ENCODE results near the gene NHERF2.
"Not testable (repeated sequence)": the region's sequence is repeated elsewhere in the genome, so short reads cannot be mapped to it uniquely, and the experiment has no call there.

NHERF2 gene

DNA sequence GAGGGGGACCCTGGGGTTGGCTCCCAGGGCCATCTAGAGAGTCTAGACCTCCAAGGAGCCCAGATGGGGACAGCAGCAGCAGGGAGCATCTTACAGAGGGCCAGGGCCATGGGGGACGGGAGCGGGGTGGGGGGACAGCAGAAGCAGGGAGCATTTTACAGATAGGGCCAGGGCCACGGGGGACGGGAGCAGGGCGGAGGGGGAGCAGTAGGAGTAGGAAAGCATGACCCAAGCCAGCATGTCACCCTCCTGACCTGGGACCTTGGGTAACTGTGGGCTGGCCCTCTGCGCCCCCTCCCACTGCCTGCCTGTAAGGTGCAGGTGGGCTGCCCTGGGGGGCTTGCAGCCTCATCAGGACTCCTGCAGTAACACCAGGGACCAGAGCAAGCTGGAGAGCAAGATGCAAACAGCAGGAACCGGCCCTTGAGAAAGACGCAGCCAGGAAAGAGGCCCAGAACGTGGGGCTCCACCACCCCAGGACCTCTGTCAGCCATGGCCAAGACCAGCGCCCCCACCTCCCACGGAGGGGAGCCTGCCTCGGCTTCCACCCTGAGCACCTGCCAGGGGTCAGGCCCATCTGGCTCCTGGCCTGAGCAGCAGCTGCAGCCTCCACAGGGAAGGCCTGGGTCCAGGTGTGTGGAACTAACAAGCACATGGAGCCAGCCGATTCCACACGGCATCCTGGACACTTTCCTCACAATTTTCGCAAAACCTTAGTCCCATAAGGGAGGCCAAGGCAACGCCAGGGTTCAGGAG, 19.4 kb upstream of the NHERF2 start:
- no peak for DNase-seq

DNA sequence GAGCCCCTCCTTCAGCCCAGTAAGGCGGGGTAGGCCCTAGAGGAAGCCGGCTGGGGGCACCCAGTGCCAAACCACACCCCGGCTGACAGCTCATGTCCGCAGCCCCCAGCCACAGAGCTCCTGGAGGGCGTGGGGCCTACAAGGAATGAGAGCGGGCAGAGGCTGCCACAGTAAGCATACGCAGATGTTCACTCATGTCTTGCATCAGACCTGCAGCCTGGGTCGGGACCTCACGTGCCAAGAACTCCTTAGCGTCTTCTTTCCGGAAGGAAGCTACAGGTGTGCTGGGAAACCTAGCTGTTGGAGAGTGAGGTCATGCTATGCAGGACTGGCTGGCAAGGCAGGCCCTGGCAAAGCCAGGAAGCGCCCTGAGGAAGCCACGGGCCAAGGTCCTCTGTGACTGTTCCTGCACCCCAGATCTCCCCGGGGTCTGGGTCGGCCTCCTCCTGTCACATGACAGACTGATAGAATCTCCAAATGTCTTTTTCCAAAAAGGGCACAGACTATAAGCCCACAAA, 18.6 kb upstream of the NHERF2 start:
- DNase-seq, result no peak

DNA sequence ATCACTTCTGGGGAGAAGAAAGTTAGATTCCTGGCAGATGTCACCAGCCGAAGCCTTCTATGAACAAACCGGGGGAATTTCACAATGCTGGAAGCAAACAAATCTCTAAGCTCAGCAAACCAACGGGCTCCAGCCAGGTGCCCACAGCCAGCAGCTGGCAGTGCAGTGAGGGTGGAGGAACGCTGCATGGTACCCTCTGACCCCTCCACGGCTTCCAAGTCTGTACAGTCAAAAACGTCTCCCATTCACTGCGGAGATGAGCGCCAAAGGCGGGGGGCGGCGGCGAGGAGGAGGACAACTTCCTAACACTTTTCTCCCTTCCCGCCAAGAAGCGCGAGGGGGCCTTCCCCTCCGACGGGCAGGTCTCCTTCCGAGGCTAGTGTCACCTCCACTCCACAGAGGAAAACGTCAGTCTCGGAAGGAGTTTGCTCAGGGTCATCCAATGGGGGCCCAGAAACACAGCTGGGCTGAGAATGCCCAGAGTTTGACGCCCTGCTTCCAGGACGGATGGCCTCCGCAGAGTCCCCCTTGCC, 18.0 kb upstream of the NHERF2 start:
- no peak for DNase-seq

DNA sequence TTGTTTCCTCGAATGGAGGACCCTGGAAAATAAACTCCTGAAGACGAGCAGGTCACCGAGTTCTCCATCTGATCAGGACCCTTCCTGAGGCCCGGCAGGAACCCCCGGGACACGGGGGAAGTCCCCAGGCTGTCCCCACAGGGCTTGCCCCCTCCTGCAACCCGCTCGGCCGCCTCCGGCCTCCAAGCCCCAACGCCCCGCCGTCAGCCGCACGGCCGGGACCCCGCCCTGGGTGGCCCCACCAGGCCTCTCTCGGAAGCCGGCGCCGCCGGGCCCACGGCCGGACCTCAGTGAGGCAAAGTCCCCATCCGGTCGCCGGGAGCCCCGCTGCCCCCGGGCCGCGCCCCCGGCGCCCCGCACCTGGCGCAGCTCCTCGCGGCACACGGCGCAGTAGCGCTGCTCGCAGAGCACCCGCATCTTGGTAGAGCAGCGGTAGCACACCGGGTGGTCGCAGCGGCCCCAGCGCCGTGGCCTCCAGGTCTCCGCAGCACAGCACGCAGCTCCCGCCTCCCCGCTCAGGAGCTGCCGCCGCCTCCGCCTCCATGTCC, 17.5 kb upstream of the NHERF2 start:
- no peak for DNase-seq

DNA sequence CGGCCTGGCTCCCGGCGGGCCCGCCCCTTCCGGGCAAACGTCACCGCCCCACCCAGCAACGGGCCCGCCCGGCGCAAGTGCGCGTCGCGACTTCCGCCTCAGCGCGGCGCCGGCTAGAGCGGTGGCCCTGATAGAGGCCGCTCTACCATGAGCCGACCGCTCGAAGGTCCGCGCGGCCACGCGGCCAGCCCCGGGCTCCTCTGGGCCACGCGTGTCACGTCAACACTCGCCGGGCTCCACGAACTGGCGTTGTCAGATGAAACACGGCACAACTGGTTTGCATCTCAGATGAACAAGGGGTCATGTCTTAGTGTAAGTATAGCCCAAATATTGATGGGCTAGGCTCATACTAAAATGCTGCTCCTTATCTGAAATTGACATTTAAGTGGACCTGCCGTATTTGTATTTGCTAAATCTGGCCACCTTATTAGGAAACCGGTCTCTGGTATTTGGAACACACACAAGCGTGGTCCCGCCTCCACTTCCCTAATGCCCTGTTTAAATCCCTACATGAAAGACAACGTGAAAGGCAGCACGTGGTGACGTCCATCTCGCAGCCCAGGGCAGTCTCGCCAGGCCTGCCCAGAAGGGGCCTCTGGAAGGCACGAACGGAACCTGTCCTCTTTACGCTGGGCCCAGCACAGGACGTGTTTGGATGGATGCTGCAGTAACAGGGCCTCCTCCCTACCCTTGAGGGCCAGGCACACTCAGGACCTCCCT, 16.8 kb upstream of the NHERF2 start, which contains the start of gene ZNF598:
Gene ZNF598, minus strand, starts transcription at position 31 of the 720 bp plus-strand sequence.
- DNase-seq, result peak; percentile 43

DNA sequence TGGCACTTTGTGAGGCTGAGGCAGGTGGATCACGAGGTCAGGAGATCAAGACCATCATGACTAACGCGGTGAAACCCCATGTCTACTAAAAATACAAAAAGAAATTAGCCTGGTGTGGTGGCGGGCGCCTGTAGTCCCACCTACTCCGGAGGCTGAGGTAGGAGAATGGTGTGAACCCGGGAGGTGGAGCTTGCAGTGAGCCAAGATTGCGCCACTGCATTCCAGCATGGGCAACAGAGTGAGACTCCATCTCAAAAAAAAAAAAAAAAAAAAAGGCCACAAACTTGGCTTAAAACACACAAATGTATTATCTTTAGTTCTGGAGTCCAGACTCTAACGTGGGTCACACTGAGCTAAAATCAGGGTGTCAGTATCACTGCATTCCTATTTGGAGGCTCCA, 15.0 kb upstream of the NHERF2 start:
- not testable (repeated sequence) for DNase-seq

DNA sequence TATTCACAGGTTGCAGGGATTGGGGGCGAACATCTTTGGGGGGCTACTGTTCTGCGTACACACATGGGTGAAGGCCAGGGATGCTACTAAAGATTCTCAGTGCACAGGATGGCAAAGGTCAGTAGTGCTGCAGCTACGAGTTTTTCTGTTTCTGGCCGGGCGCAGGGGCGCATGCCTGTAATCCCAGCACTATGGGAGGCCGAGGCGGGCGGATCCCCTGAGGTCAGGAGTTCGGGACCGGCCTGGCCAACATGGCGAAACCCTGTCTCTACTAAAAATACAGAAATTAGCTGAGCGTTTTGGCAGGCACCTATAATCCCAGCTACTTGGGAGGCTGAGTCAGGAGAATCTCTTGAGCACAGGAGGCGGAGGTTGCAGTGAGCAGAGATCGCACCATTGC, 13.2 kb upstream of the NHERF2 start:
- no peak for DNase-seq

DNA sequence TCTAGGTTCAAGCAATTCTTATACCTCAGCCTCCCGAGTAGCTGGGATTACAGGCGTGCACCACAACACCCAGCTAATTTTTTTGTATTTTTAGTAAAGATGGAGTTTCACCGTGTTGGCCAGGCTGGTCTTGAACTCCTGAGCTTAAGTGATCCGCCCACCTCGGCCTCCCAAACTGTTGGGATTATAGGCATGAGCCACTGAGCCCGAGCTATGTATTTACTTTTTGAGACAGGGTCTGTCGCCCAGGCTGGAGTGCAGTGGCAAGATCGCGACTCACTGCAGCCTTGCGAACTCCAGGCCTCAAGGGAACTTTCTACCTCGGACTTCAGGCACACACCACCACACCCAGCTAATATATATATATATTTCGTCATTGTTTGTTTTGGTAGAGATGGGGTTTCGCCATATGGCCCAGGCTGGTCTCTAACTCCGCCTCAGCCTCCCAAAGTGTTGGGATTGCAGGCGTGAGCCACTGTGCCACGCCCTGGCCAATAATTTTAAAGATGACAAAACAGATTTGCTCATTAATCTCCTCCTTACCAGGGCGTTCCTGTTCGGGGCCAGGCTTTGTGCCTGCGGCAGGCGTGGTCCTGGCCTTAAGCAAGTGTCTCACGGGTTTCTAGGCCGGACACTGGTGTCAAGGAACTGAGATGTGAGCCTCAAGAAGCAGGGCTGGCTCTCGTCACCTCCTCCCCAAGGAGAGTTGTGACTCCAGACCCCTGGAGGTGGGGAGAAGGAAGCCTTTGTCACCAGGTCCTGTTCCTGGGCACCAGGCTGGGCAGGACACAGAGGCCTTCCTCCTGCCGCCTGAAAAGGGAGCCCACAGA, 11.4 kb upstream of the NHERF2 start:
- no peak for DNase-seq

DNA sequence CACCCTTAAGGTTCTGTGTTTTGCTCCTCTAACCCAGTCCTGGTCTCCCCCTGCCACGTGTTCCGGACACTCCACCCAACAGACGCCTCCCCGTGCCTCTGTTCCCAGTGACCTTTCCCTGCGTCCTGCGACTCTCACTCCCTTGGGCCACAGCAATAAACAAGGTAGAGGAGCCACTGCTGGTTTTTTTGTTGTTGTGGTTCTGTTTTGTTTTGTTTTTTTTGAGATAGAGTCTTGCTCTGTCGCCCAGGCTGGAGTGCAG, 10.8 kb upstream of the NHERF2 start:
- DNase-seq, result no peak

DNA sequence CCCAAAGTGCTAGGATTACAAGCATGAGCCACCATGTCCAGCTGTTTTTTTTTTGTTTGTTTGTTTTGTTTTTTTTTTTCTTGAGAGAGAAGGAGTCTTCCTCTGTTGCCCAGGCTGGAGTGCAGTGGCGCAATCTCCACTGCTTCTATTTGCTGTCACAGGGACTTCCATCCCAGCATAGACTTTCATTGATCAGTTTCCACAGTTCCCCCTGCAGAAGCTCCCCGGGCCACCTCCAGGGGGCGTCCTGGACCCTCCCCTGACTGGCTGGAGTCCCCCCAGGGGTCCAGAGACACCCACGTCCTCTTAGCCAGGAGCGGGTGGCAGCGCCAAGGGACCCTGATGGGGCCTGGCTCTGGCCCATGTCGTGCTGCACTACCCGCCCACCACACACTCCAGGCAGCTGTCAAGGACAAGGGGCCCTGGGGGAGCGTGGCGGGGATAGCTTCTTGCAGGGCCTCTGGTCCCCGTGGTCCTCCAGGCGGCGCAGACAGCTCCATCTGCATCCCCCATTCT, 10.2 kb upstream of the NHERF2 start:
- no peak for DNase-seq

DNA sequence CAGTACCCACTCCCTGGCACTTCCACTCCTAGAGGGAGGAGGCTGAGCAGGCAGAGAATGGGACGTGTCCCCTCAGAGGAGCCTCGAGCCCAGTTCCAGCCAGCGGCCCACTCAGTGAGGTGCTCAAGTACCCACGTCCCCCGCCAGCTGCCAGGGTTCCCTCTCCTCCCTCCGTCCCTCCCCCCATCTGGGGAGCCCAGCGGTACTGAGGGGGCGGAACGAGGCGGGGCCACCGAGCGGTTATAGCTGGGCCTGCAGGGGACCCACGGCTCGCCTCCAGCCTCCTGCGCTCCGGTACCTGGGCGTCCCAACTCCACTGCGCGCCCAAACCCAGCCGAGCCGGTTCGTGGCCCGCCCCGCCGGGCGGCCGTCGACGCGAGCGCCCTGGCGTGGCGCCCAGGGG, 7.2 kb upstream of the NHERF2 start, which contains the start of gene NPW:
Gene NPW, plus strand, starts transcription at position 268 of the 403 bp plus-strand sequence.
- no peak for DNase-seq

DNA sequence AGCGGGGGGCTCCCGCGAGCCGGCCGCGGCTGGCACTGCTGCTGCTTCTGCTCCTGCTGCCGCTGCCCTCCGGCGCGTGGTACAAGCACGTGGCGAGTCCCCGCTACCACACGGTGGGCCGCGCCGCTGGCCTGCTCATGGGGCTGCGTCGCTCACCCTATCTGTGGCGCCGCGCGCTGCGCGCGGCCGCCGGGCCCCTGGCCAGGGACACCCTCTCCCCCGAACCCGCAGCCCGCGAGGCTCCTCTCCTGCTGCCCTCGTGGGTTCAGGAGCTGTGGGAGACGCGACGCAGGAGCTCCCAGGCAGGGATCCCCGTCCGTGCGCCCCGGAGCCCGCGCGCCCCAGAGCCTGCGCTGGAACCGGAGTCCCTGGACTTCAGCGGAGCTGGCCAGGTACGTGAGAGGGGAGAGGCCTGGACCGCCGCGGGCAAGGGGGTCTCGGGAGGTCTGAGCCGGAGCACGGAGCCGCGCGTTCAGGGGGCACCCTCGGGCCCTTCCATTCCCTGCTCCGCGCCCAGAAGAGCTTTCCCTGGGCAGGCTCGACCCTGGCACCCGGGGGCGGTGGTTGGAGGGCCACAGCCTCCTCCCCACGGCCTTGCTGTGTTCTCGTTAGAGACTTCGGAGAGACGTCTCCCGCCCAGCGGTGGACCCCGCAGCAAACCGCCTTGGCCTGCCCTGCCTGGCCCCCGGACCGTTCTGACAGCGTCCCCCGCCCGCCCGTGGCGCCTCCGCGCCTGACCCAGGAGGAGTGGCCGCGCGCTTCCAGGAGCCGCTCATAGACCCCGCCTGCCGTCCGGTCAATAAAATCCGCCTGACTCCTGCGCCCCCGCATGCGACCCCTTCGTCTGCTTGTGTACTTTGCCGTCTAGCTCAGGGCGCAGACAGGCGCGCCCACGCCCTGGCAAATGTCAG, 6.5 kb upstream of the NHERF2 start:
- no peak for DNase-seq

DNA sequence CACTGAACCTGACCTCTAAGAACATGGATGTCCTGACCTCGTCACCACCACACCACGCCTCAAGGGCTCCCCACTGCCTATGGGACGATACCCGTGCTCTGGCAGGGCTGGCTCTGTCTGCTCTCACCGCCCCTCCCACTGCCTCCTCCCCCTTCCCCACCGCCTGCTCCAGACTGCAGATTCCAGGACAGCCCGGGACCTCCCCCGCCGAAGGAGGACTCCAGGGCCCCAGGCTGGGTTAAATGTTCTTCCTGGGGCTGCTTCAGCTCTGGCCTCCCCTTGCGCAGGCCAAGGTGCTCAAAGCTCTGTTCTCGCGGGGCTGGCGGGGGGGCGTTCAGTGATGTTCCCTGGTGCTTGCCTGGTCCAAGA, 4.0 kb upstream of the NHERF2 start:
- no peak for DNase-seq

DNA sequence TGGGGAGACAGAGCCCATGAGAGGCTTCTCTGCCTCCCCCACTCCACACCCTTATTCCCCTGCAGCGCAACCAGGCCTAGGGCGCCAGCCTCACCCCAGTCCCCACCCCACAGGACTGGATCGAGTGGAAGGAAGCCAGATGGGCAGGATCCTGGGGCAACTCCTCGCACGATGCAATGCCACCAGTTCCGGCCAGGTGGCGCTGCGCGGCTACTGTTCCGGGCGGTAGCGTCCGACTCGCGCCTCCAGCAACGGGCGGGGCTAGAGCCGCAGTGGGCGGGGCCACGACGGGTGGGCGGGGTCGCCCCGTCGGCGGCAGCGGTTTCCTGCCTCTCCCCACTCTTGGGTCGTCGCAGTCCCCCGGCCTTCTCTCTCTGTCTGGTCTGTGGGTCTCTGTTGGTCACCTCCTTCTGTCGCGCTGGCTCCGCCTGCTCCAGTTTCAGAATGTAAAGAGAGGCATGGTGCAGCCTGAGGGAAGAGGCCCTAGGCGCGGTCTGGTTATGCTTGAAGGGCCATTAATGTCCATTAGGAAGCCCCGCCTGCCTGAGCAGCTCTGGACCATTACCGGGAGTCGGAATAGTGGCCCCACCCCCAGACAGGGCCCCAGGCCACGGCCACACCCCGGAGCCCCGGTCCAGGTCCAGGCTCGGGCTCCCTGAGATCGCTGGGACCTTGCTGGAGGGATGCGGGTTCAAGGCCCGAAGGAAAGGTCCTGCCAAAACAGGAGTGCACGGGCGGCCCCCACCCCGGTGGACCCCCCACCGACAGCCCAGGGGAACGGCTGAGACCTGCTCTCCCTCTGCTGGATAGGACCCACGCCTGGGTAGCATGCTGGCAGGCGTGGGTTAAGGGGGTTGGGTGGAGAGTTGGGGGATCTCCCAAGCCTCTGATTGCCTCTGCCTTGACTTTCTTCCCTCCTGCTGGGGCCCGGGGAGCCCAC, 3.3 kb upstream of the NHERF2 start:
- peak; percentile 75 for DNase-seq

DNA sequence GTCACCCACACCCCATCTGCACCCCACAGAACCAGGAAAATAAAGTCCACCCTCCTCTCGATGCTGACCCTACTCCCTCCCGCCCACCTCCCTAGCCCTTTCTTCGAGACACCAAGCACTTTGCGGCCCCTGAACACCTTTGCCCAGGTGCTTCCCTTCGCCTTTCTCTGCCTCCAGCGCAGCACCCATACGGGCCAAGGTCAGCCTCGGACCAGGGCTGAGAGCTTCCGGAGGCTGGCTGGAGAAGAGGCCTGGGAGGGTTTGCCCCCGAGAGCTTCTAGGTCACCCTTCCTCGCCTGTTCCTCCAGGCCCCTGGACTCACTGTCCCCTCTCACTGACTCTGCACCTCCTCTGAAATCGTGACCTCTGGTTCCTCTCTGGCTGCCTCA, 2.7 kb upstream of the NHERF2 start:
- no peak for DNase-seq

DNA sequence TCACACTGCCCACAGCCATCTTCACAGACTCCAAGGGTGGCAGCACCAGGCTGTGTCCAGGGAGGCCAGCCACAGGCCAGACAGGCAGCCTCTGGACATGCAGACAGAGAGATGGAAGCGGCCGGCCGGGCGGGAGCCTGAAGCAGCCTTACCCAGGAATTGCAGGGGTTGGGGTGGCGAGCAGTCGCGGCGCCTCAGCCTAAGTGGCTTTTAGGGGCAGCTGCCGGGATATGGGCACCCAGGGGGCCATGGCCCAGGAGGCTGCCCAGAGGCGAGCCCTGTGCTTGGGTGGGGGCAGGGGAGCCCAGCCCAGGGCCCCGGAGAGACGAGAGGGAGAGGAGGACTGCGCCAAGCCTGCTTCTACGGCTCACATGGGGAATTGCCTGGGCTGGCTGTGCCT, 1.5 kb upstream of the NHERF2 start:
- DNase-seq, result no peak

DNA sequence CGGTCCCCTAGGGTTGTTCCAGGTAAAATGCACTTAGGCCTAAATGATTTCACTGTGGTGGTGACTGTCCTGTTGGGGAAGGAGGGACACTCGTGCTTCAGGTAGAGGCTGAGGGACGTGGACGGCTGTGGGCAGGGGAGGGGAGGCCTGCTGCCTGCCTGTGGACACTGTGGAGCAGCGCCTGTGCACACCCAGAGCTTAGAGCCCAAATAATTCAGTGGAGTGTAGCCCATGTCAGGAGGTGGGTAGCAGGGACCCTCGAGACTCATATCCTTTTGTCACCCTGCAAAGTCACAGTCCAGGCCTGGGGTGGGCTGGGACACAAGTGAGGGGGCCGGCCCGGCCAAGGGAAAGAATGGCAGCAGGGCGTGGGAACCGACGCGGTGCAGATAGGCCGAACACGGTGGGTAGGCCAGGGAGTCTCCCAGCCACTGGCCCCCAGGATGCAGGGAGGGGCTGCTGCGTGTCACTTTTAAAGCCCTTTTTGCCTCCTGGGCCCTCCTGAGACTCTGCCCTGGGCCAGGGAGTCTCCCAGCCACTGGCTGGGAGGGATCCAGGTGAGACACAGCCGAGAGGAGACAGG, 733 bp upstream of the NHERF2 start:
- no peak for DNase-seq

DNA sequence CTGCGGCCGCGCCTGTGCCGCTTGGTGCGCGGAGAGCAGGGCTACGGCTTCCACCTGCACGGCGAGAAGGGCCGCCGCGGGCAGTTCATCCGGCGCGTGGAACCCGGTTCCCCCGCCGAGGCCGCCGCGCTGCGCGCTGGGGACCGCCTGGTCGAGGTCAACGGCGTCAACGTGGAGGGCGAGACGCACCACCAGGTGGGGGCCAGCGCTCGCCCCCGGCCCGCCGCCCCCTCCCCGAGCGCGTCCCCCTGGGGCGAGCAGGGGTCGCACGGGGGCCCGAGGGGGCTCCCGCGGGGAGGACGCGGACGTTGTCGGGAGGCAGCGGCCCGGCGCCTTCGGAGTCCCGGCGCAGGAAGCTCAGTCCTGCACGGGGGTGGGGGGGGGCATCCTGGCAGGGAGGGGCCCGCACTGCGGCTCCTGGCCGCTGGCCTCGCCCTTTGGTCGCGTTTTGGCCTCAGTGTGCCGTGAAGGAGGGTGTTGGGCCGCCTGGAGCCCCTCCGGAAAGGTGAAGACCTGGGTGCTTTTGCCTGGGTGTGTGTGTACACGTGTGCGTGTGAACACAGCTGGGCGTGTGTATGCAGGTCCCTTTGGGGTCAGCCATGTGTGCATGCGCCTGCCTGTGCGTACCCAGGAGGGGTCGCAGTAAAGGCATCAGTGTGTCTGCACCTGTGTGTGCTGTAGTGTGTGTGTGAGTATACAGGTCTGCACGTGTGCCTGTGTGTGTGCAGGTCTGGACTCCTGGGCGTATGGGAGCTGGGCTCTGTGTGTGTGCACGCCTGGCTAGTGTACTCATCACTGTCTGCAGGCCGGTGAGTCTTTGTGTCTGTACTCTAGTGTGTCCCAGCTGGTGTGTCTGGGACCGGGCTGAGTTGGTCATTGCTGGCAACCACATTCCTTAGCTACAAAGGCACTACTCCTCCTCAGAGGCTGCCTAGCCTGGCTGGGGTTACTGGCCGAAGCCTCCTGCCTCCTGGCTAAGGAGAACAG, 615 bp downstream of the NHERF2 start:
- no peak for DNase-seq

DNA sequence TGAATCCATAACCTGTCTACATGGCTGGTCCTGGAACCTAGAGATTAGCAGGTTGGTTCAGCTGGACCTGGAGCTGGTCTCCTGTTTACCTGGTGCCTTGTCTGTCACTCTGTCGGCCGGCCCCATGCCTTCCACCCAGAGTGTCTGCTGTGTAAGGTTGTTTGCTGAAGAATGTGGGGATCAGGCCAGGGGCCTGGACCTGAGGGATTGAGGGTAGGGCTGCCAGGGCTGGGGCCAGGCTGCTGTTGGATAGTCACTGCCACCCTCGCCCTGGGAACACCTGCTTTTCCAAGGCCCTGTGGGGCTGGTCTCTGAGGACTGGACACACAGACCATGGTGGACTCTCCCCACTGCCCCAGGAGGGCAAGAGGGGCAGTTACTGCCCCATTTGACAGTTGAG, 1.4 kb downstream of the NHERF2 start:
- no peak for DNase-seq

Measured in NCI-H1694 (cell line).